Islet of Langerhans (tissue), 1 donor: ENCODE data around the gene JAK1.

Experiments
- FAIRE-seq: peaks from one replicate; lab custom pipeline; 2011; peaks lifted over from hg19 to GRCh38; lab: Jason Lieb, UNC

Gene JAK1

GRCh38 chr1:64887689-64888217 is 78.6 kb downstream of the JAK1 start:
- FAIRE-seq: no peak

- no peak for FAIRE-seq
Measured at GRCh38 chr1:64886877-64887276, 79.5 kb downstream of the JAK1 start.

- FAIRE-seq: no peak
Measured at GRCh38 chr1:64885648-64886047, 80.7 kb downstream of the JAK1 start.

GRCh38 chr1:64884261-64885040 is 81.9 kb downstream of the JAK1 start:
- FAIRE-seq: no peak

GRCh38 chr1:64882574-64883255 is 83.6 kb downstream of the JAK1 start:
- FAIRE-seq: no peak

- no peak for FAIRE-seq
Measured at GRCh38 chr1:64881281-64881680, 85.1 kb downstream of the JAK1 start.

- no peak for FAIRE-seq
Measured at GRCh38 chr1:64880449-64880848, 85.9 kb downstream of the JAK1 start.

GRCh38 chr1:64878931-64879611 is 87.3 kb downstream of the JAK1 start:
- no peak for FAIRE-seq

- no peak for FAIRE-seq
Measured at GRCh38 chr1:64878090-64878489, 88.3 kb downstream of the JAK1 start.

GRCh38 chr1:64877598-64877997 is 88.8 kb downstream of the JAK1 start:
- no peak for FAIRE-seq

GRCh38 chr1:64877151-64877550 is 89.2 kb downstream of the JAK1 start:
- FAIRE-seq: no peak

GRCh38 chr1:64875606-64876005 is 90.7 kb downstream of the JAK1 start:
- no peak for FAIRE-seq

GRCh38 chr1:64875101-64875500 is 91.2 kb downstream of the JAK1 start:
- no peak for FAIRE-seq

- FAIRE-seq: no peak
Measured at GRCh38 chr1:64874666-64875065, 91.7 kb downstream of the JAK1 start.

GRCh38 chr1:64873576-64873975 is 92.8 kb downstream of the JAK1 start:
- no peak for FAIRE-seq

GRCh38 chr1:64872067-64872466 is 94.3 kb downstream of the JAK1 start:
- no peak for FAIRE-seq

GRCh38 chr1:64871256-64871655 is 95.1 kb downstream of the JAK1 start:
- no peak for FAIRE-seq

- FAIRE-seq: no peak
Measured at GRCh38 chr1:64867266-64867665, 99.1 kb downstream of the JAK1 start.

GRCh38 chr1:64866689-64867088 is 99.7 kb downstream of the JAK1 start:
- no peak for FAIRE-seq

- FAIRE-seq: no peak
Measured at GRCh38 chr1:64865105-64865757, 101.1 kb downstream of the JAK1 start.

- FAIRE-seq: no peak
Measured at GRCh38 chr1:64864018-64864940, 102.1 kb downstream of the JAK1 start.
